Liver (tissue), 3 donors: ENCODE measurements around the gene IL1RAPL2.

ENCODE experiments used
- MAX ChIP-seq: IDR thresholded peaks from 2 replicates; pipeline ENCODE4 v1.6.1; 2016; ENCODE audit warnings: antibody characterized with exemption
- RAD21 ChIP-seq, 2 donors: IDR thresholded peaks; 2 replicates each; pipeline ENCODE4 v1.6.1; 2016; ENCODE audit warnings: antibody characterized with exemption in 2 of 2, mild to moderate bottlenecking in 2 of 2
- ZBTB33 ChIP-seq: IDR thresholded peaks from 2 replicates; pipeline ENCODE4 v1.6.1; 2016; ENCODE audit warnings: antibody characterized with exemption
- TF ChIP-seq, protein P1 (sequence below): fragments of 150-350 bp; IDR thresholded peaks from 2 replicates; pipeline ENCODE4 v1.5.1; 2017; ENCODE audit warnings: improper control_type of control experiment, low read depth, low read length; ENCODE audit not compliant: missing input control
- TF ChIP-seq, protein P2 (sequence below): IDR thresholded peaks from 2 replicates; pipeline ENCODE4 v1.6.1; 2016; ENCODE audit warnings: antibody characterized with exemption
- donor health status: healthy.
- donor health status: healthy.

DNA sequence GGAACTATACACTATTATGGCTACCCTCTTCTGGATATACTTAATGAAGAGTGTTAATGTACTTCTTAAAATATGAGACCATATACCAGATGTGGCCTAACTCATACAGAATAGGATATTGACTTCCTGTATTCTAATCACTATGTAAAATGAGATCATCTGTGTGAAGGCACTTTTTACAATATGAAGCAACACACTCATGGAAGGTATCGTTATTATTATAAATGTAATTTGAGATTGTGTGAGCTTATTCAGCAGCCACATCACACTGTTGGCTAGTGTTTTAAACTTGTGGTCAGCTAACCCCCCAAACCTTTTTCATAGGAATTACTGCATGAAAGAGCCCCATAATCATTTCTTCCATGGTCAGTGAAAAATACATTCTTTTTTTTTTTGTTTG lies 936.3 kb downstream of the IL1RAPL2 start:
- TF ChIP-seq, protein P1, sequence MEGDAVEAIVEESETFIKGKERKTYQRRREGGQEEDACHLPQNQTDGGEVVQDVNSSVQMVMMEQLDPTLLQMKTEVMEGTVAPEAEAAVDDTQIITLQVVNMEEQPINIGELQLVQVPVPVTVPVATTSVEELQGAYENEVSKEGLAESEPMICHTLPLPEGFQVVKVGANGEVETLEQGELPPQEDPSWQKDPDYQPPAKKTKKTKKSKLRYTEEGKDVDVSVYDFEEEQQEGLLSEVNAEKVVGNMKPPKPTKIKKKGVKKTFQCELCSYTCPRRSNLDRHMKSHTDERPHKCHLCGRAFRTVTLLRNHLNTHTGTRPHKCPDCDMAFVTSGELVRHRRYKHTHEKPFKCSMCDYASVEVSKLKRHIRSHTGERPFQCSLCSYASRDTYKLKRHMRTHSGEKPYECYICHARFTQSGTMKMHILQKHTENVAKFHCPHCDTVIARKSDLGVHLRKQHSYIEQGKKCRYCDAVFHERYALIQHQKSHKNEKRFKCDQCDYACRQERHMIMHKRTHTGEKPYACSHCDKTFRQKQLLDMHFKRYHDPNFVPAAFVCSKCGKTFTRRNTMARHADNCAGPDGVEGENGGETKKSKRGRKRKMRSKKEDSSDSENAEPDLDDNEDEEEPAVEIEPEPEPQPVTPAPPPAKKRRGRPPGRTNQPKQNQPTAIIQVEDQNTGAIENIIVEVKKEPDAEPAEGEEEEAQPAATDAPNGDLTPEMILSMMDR: no peak
- no peak for TF ChIP-seq ZBTB33
- TF ChIP-seq, protein P2, sequence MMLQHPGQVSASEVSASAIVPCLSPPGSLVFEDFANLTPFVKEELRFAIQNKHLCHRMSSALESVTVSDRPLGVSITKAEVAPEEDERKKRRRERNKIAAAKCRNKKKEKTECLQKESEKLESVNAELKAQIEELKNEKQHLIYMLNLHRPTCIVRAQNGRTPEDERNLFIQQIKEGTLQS: no peak
- no peak for TF ChIP-seq MAX
- TF ChIP-seq RAD21 (IDR thresholded peaks at IDR 0.05): no peak
